Ovary (tissue), 9 donors: Measurements from ENCODE around the gene AP2B1. TPM values are rescaled to one million over a fixed set of nuclear protein-coding genes. Genes with fewer than 3 reads are reported as not detected.
A peak's percentile ranks its signal among the peaks of the same experiment; 100 is the strongest.

Experiments used
- DNase-seq, 5 donors: peaks; one replicate each; pipeline ENCODE4 v3.0.0-alpha.2; 2019 to 2020
- H3K27ac ChIP-seq, 2 donors: fragments of 200-600 bp; one replicate each; pipeline versions ENCODE4 v1.5.1 to v1.8.0; 2019 to 2022
- H3K27me3 ChIP-seq: fragments of 200-600 bp; one replicate; pipeline ENCODE4 v1.8.0; 2022
- H3K36me3 ChIP-seq: fragments of 200-600 bp; sonication (generic); one replicate; pipeline ENCODE4 v1.5.1; 2019
- H3K4me1 ChIP-seq: one replicate; pipeline ENCODE4 v1.8.1; 2013; ENCODE audit warnings: mild to moderate bottlenecking, moderate library complexity; ENCODE audit not compliant: insufficient read depth
- H3K4me3 ChIP-seq: fragments of 200-600 bp; sonication (generic); one replicate; pipeline ENCODE4 v1.5.1; 2017
- H3K9me3 ChIP-seq, 2 donors: fragments of 200-600 bp in 1 of 2; sonication (generic) in 1 of 2; one replicate each; pipeline versions ENCODE4 v1.5.1 to v1.8.1; 2013 to 2019; ENCODE audit warnings: mild to moderate bottlenecking in 1 of 2, moderate library complexity in 1 of 2
- EP300 ChIP-seq: sonication (generic); formaldehyde crosslinking; IDR thresholded peaks from one replicate; pipeline ENCODE4 v1.6.1; 2017; ENCODE audit warnings: antibody characterized with exemption
- POLR2A ChIP-seq: fragments of 450-650 bp; IDR thresholded peaks from one replicate; pipeline ENCODE4 v1.6.1; 2017; ENCODE audit warnings: antibody characterized with exemption, mild to moderate bottlenecking, moderate library complexity
- WGBS, 3 donors: extraction: QIAGEN DNeasy Blood & Tissue Kit in 1 of 3; methylation state at CpG; one replicate each; pipeline versions ENCODE4 v1.1.5 to v1.1.7; 2013 to 2017; 5-methylcytosine and 5-hydroxymethylcytosine counted together
- intact Hi-C, 4 donors: fragments of 100-400 bp; cut with DNase I; formaldehyde crosslinking; loops; one replicate each; pipeline versions ENCODE4 v1.11.0 to v1.15.1; 2022 to 2023
- polyA plus RNA-seq, 2 donors: library from polyadenylated mRNA; stranded (reverse); fragments of 200-250 nt in 1 of 2; fragments of 350-450 nt in 1 of 2; fragmentation: Illumina TruSeq in 1 of 2; extraction: RNeasy Lipid Tissue Mini Kit (QIAGEN cat#74804) in 1 of 2; gene quantifications; one replicate each; pipeline ENCODE4 v1.2.3, GENCODE V29; 2013 to 2014
- total RNA-seq, 7 donors: library from RNA; depleted of rRNA in 2 of 7; stranded (reverse); fragments of >200 nt in 2 of 7; fragmentation: NEBNext Ultra II Directional in 3 of 7; extraction: Animal tissue kit (Norgen Biotek cat#: 25700) in 3 of 7; gene quantifications; one replicate each; pipeline versions ENCODE4 v1.1.0 to v1.2.4, GENCODE V29; 2016 to 2023
- TF ChIP-seq, protein P1 (sequence below), 3 donors: fragments of 450-650 bp in 2 of 3; fragments of 200-600 bp in 1 of 3; IDR thresholded peaks; one replicate each; pipeline versions ENCODE4 v1.5.1 to v1.8.0; 2016 to 2022; ENCODE audit warnings: antibody characterized with exemption in 3 of 3, mild to moderate bottlenecking in 1 of 3
- donor health status: DM: no; HTN: no; CAD: no; lungs with moderate emphysema.
- donor health status: DM: no; HTN: no; CAD: no.
- donor health status: Bipolar disorder and iron deficiency.
- donor health status: DM: yes; HTN: yes; CAD: no.
- donor health status: DM: no; HTN: no; CAD: no.
- donor health status: DM: yes; HTN: yes; CAD: no.

The AP2B1 gene
- total and polyA plus RNA-seq, 9 donors: 42.6 to 170 (median 139) TPM

DNA sequence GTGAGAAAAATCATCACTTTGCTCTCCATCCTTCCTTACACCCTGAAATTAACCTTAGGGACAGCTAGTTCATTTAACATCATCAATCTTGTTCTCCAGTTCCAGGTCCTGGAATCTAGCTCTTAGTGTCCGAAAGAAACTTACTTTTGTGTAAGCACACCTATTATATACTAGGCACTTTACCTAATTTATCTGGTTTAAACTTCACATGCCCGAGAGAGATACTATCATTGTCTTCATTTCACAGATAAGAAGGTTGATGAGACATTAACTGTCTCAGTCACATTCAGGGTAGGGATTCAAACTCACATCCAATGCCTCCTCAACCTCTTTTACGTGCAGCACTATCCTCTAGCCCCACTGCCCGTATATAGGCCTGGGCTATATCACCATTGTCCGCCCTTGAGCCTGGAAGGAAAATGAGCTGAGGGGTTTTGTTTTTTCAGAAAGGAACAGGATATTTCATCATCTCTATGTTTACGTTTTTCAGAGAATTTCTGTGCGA lies 501 bp upstream of the AP2B1 start:
- no peaks in the 10 kb centered on the region for H3K9me3 ChIP-seq
- peaks cover 4% of the 10 kb centered on the region for H3K4me1 ChIP-seq
- whole genome bisulfite sequencing, 3 donors: 18 to 26% (median 20%) methylated on average over 7 of the region's 7 CpGs
- H3K27me3 ChIP-seq: no peaks in the 10 kb centered on the region
- peak overlapping the region; percentile 3 to 58 for H3K27ac ChIP-seq
- DNase-seq: no peak
- intact Hi-C loops: no loop called here
- H3K36me3 ChIP-seq: no peaks in the 10 kb centered on the region
- H3K4me3 ChIP-seq: peak overlapping the region; percentile 93
- TF ChIP-seq, protein P1, sequence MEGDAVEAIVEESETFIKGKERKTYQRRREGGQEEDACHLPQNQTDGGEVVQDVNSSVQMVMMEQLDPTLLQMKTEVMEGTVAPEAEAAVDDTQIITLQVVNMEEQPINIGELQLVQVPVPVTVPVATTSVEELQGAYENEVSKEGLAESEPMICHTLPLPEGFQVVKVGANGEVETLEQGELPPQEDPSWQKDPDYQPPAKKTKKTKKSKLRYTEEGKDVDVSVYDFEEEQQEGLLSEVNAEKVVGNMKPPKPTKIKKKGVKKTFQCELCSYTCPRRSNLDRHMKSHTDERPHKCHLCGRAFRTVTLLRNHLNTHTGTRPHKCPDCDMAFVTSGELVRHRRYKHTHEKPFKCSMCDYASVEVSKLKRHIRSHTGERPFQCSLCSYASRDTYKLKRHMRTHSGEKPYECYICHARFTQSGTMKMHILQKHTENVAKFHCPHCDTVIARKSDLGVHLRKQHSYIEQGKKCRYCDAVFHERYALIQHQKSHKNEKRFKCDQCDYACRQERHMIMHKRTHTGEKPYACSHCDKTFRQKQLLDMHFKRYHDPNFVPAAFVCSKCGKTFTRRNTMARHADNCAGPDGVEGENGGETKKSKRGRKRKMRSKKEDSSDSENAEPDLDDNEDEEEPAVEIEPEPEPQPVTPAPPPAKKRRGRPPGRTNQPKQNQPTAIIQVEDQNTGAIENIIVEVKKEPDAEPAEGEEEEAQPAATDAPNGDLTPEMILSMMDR (IDR thresholded peaks at IDR 0.05): no peak
- no peak for TF ChIP-seq POLR2A
- TF ChIP-seq EP300: no peak

DNA sequence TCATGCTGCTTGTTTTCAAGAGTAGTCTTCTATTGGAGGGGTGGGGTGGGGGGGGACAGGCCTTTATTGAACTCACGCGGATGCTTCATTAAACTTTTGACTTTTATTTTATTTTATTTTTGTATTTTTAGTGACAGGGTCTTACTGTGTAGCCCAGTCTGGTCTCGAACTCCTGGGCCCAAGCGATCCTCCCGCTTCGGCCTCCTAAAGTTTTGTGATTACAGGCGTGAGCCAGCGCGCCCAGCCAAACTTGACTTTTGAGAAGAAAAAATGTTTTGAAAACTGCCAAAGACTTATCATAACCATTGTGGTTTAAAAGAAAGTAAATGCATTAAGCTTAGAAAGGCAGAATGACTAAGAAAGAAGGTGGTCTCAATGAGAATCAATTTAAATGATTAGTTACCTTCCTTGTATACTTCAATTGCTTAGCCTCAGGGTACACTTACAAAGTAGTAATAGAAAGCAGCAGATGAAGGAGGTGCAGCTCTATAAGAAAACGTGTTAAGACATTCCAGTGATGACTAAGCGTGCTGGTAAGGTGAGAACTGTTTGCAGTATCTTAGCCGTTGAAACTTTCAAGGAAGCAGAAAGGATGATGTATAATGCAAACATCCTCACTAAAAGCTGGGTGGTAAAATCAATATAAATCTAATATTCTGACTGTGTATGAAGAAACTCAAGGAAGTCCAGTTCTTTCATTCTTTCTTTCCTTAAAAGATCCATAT lies 1.2 kb downstream of the AP2B1 start:
- H3K36me3 ChIP-seq: no peaks in the 10 kb centered on the region
- DNase-seq: no peak
- WGBS, 3 donors: 60 to 63% (median 63%) methylated on average over 12 of the region's 12 CpGs
- no peaks in the 10 kb centered on the region for H3K9me3 ChIP-seq
- no peak for TF ChIP-seq EP300
- no peak for TF ChIP-seq POLR2A
- intact Hi-C loops: no loop called here
- H3K4me3 ChIP-seq: peak overlapping the region; percentile 93
- peaks cover 7% of the 10 kb centered on the region for H3K4me1 ChIP-seq
- no peaks in the 10 kb centered on the region for H3K27me3 ChIP-seq
- no peak overlapping the region for H3K27ac ChIP-seq

DNA sequence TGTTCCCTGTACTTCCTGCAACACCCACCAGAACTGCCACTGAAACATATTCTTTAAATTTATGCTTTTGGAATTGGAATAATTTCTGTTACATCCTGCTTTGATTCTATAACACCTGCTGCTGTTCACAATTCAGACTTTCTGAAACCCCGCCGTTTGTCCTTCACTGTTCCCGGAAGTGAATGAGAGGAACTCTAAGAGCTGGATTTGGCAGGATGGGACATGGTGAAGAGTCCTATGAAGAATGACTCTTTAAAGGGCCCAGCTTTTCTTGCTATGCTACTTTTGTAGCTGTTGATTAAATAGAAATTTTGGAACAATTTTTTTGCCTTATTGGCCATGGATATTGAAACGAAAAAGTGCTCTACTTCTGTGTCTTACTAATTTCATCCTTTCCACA lies 8.9 kb downstream of the AP2B1 start:
- intact Hi-C loops: no loop called here
- WGBS, 3 donors: 75 to 84% (median 78%) methylated on average over 4 of the region's 4 CpGs
- TF ChIP-seq EP300 (no peak), POLR2A (no peak)
- TF ChIP-seq, protein P1 (IDR thresholded peaks at IDR 0.05): no peak

GRCh38 chr17:35596530-35597233 lies 9.6 kb downstream of the AP2B1 start:
- WGBS, 3 donors: 84 to 90% (median 89%) methylated on average over 54 of the region's 54 CpGs
- Histone ChIP-seq H3K27ac (no peak overlapping the region), H3K4me1 (peaks cover 3% of the 10 kb centered on the region), H3K9me3 (no peaks in the 10 kb centered on the region), H3K27me3 (no peaks in the 10 kb centered on the region), H3K36me3 (no peaks in the 10 kb centered on the region), H3K4me3 (no peak overlapping the region)
- TF ChIP-seq EP300 (no peak), POLR2A (no peak)
- TF ChIP-seq, protein P1 (IDR thresholded peaks at IDR 0.05): no peak
- intact Hi-C loops: no loop called here
- no peak for DNase-seq

More for the DNA sequence above, 8.9 kb downstream of the AP2B1 start:
- no peak overlapping the region for H3K4me3 ChIP-seq
- H3K4me1 ChIP-seq: peaks cover 3% of the 10 kb centered on the region
- no peak overlapping the region for H3K27ac ChIP-seq
- no peaks in the 10 kb centered on the region for H3K27me3 ChIP-seq
- no peaks in the 10 kb centered on the region for H3K36me3 ChIP-seq
- no peak for DNase-seq
- no peaks in the 10 kb centered on the region for H3K9me3 ChIP-seq

DNA sequence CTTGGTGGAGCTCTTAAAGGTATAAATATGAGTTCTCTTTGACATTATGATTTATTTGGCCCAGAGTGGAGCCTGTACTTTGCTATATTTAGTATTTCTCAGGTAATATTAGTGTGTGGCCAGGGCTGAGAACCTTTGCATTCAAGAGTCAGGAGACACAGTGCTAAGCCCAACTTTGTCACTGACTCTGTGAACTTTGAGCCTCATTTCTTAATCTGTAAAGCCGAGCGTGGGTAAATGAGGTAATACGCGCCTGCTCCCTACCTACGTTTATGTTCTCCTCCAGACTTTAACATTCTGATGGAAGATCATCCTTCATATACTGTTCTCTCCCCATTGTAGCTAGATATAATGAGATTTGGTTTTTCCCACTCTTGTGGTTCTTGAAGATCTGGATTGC lies 10.5 kb downstream of the AP2B1 start:
- H3K9me3 ChIP-seq: no peaks in the 10 kb centered on the region
- 72 to 77% (median 76%) methylated on average over 5 of the region's 5 CpGs for WGBS, 3 donors
- intact Hi-C loops: no loop called here
- DNase-seq: no peak
- no peak overlapping the region for H3K4me3 ChIP-seq
- no peaks in the 10 kb centered on the region for H3K36me3 ChIP-seq
- no peaks in the 10 kb centered on the region for H3K27me3 ChIP-seq
- H3K27ac ChIP-seq: no peak overlapping the region
- TF ChIP-seq EP300 (no peak), POLR2A (no peak)
- TF ChIP-seq, protein P1 (IDR thresholded peaks at IDR 0.05): no peak
- H3K4me1 ChIP-seq: no peaks in the 10 kb centered on the region
